Lung (tissue), 4 donors: Measurements from ENCODE around the gene FCRL3. TPM values are rescaled to one million over a fixed set of nuclear protein-coding genes. Genes with fewer than 3 reads are reported as not detected.

Experiments used
- polyA plus RNA-seq, 2 donors: library from polyadenylated mRNA; stranded (reverse); fragments of 200-250 nt; gene quantifications; one replicate each; pipeline ENCODE4 v1.2.1, GENCODE V29; 2013
- total RNA-seq, 2 donors: library from RNA; depleted of rRNA in 1 of 2; stranded (reverse); fragments of >200 nt in 1 of 2; gene quantifications; one replicate each; pipeline ENCODE4 v1.2.1, GENCODE V29; 2014 to 2021
- donor health status: Bipolar disorder and iron deficiency.
- donor health status: healthy.
- donor health status: DM: yes; HTN: yes; CAD: no.

FCRL3 gene
- total and polyA plus RNA-seq, 4 donors: 0.30 to 1.5 (median 0.72) TPM

Other genes with a start within 250 kb of the FCRL3 start
- gene FCRL5, start 148.3 kb downstream of the FCRL3 start, total RNA-seq: 1 to 10 TPM; 1.7 to 5.9 TPM
- 1 to 10 TPM in 1 of 2 donors, under 1 TPM in 1; 0.26 to 1.5 TPM for gene FCRL5, start 148.3 kb downstream of the FCRL3 start, polyA plus RNA-seq
- gene FCRL4, start 102.7 kb downstream of the FCRL3 start, total RNA-seq: under 1 TPM in 1 of 2 donors, not detected in 1; 0.57 TPM
- under 1 TPM in 1 of 2 donors, not detected in 1; 0.05 TPM for gene FCRL4, start 102.7 kb downstream of the FCRL3 start, polyA plus RNA-seq
- 1 to 10 TPM in 1 of 2 donors, under 1 TPM in 1; 0.46 to 2.3 TPM for gene FCRL2, start 76.4 kb upstream of the FCRL3 start, total RNA-seq
- gene FCRL2, start 76.4 kb upstream of the FCRL3 start, polyA plus RNA-seq: 1 to 10 TPM in 1 of 2 donors, under 1 TPM in 1; 0.22 to 1.1 TPM
- gene FCRL1, start 119.4 kb upstream of the FCRL3 start, total RNA-seq: 1 to 10 TPM; 3.2 to 3.4 TPM
- gene FCRL1, start 119.4 kb upstream of the FCRL3 start, polyA plus RNA-seq: 1 to 10 TPM in 1 of 2 donors, under 1 TPM in 1; 0.26 to 4.2 TPM
- gene CD5L, start 141.0 kb upstream of the FCRL3 start, total RNA-seq: 1 to 10 TPM in 1 of 2 donors, under 1 TPM in 1; 0.17 to 6.1 TPM
- gene CD5L, start 141.0 kb upstream of the FCRL3 start, polyA plus RNA-seq: under 1 TPM; 0.33 to 0.46 TPM